Measurements from ENCODE around the gene ANGPTL4.

DNA sequence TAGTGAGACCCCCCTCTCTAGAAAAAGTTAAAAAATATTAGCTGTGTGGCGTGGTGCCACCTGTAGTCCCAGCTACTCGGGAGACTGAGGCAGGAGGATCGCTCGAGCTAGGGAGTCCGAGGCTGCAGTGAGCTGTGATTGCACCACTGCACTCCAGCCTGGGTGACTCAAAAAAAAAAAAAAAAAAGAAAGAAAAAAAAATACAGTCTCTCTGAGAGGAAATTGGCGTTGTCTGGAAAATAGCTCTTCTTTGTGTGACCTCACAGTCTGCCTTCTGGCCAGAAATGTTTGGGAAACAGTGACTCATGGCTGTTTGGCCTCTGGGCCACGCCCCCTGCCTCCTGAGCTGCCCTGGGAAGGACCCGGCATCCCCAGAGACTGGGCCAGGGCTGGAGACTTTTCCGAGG is 59.9 kb downstream of the ANGPTL4 start:
- TF ChIP-seq, protein P1, sequence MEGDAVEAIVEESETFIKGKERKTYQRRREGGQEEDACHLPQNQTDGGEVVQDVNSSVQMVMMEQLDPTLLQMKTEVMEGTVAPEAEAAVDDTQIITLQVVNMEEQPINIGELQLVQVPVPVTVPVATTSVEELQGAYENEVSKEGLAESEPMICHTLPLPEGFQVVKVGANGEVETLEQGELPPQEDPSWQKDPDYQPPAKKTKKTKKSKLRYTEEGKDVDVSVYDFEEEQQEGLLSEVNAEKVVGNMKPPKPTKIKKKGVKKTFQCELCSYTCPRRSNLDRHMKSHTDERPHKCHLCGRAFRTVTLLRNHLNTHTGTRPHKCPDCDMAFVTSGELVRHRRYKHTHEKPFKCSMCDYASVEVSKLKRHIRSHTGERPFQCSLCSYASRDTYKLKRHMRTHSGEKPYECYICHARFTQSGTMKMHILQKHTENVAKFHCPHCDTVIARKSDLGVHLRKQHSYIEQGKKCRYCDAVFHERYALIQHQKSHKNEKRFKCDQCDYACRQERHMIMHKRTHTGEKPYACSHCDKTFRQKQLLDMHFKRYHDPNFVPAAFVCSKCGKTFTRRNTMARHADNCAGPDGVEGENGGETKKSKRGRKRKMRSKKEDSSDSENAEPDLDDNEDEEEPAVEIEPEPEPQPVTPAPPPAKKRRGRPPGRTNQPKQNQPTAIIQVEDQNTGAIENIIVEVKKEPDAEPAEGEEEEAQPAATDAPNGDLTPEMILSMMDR (IDR thresholded peaks at IDR 0.05), result no peak
- no peak for TF ChIP-seq POLR2A (IDR thresholded peaks at IDR 0.05)

All from breast epithelium (tissue), 3 donors.